ENCODE results near the gene C14orf132. TPM values are rescaled to one million over a fixed set of nuclear protein-coding genes. Genes with fewer than 3 reads are reported as not detected.

Gene C14orf132
- total and polyA plus RNA-seq, 3 donors from 2014 or later, result 1.4 to 8.4 (median 2.5) TPM

DNA sequence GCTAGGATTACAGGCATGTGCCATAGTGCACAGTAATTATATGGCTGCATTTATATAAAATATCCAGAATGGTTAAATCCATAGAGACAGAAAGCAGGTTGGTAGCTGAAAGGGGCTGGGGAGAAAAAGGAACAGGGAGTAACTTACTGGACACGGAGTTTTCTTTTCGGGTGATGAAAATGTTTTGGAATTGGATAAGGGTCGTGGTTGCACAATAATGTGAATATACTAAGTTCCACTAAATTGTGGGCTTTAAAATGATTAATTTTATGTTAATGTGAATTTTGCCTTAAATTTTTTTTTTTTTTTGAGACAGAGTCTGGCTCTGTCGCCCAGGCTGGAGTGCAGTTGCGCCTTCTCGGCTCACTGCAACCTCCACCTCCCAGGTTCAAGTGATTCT is 95.3 kb downstream of the C14orf132 start:
- Histone ChIP-seq H3K4me1 (no peaks in the 10 kb centered on the region), H3K36me3 (ENCODE audit: low read depth, missing control alignments) (no peaks in the 10 kb centered on the region), H3K27me3 (no peaks in the 10 kb centered on the region), H3K4me3 (no peak overlapping the region), H3K9me3 (no peaks in the 10 kb centered on the region), H3K27ac (no peak overlapping the region)
- intact Hi-C loops (cut with DNase I; ENCODE audit: low total_unique reads), result no loop called here
- DNase-seq, result no peak
- TF ChIP-seq, protein P1, sequence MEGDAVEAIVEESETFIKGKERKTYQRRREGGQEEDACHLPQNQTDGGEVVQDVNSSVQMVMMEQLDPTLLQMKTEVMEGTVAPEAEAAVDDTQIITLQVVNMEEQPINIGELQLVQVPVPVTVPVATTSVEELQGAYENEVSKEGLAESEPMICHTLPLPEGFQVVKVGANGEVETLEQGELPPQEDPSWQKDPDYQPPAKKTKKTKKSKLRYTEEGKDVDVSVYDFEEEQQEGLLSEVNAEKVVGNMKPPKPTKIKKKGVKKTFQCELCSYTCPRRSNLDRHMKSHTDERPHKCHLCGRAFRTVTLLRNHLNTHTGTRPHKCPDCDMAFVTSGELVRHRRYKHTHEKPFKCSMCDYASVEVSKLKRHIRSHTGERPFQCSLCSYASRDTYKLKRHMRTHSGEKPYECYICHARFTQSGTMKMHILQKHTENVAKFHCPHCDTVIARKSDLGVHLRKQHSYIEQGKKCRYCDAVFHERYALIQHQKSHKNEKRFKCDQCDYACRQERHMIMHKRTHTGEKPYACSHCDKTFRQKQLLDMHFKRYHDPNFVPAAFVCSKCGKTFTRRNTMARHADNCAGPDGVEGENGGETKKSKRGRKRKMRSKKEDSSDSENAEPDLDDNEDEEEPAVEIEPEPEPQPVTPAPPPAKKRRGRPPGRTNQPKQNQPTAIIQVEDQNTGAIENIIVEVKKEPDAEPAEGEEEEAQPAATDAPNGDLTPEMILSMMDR (IDR thresholded peaks at IDR 0.05), result no peak
- TF ChIP-seq POLR2A (IDR thresholded peaks at IDR 0.05), result no peak
- 79 to 86% methylated on average over 6 of the region's 6 CpGs for WGBS, 2 donors

DNA sequence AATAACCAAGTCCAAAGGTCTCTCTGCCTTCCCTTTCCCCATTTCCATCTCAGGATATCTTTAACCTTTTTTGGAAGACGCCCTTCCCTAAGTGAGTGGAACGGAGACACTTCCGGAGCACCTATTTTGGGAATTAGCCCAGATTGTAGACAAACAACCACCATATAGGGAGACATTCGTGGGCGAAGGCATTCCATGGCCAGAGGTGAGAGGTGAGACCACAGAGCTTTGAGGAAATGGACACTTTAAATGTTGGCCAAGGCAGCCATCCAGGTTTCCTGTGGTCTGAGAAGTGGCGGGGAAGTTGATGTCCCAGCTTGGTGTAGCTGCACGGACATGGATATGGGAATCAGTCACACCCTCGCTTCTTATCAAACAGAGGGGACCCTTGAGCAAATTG is 96.1 kb downstream of the C14orf132 start:
- Histone ChIP-seq H3K36me3 (ENCODE audit: low read depth, missing control alignments) (no peaks in the 10 kb centered on the region), H3K4me1 (no peaks in the 10 kb centered on the region), H3K9me3 (no peaks in the 10 kb centered on the region), H3K4me3 (no peak overlapping the region), H3K27me3 (no peaks in the 10 kb centered on the region), H3K27ac (no peak overlapping the region)
- TF ChIP-seq POLR2A (IDR thresholded peaks at IDR 0.05), result no peak
- TF ChIP-seq, protein P1 (IDR thresholded peaks at IDR 0.05), result no peak
- DNase-seq, result no peak
- WGBS, 2 donors, result 78 to 79% methylated on average over 8 of the region's 8 CpGs
- intact Hi-C loops (cut with DNase I; ENCODE audit: low total_unique reads), result no loop called here

DNA sequence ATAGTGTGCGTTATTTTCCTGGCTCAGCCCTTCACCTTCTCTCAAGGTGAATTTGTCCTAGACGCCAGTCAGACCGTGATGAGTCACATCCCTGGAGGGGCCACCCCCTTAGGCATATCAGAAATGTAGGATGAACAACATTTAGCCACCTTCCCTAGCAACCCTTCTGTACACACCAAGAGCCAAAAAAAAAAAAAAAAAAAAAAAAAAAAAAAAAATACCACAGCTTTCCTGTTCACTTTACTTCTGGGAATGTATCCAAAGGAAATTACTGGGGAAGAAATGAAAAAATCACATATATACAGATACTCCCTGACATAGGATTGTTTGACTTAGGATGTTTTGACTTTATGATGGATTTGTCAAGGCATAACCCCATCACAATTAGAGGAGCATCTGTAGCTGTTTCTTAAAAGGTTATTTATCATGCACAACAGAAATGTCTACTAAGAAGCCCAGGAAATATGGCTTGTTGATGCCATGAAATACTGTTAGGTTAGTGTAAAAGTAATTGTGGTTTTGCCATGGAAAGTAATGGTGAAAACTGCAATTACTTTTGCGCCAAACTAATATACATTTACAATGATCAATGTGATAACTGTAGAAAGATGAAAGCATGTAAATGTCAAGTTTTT is 97.3 kb downstream of the C14orf132 start:
- intact Hi-C loops (cut with DNase I; ENCODE audit: low total_unique reads), result no loop called here
- TF ChIP-seq, protein P1 (IDR thresholded peaks at IDR 0.05), result no peak
- TF ChIP-seq POLR2A (IDR thresholded peaks at IDR 0.05), result no peak
- H3K36me3 ChIP-seq (ENCODE audit: low read depth, missing control alignments), result no peaks in the 10 kb centered on the region
- no peak overlapping the region for H3K4me3 ChIP-seq
- H3K27me3 ChIP-seq, result no peaks in the 10 kb centered on the region
- H3K27ac ChIP-seq, result no peak overlapping the region
- H3K9me3 ChIP-seq, result no peaks in the 10 kb centered on the region
- WGBS, 2 donors, result 30 to 60% methylated on average over 4 of the region's 4 CpGs
- no peak for DNase-seq
- H3K4me1 ChIP-seq, result no peaks in the 10 kb centered on the region

DNA sequence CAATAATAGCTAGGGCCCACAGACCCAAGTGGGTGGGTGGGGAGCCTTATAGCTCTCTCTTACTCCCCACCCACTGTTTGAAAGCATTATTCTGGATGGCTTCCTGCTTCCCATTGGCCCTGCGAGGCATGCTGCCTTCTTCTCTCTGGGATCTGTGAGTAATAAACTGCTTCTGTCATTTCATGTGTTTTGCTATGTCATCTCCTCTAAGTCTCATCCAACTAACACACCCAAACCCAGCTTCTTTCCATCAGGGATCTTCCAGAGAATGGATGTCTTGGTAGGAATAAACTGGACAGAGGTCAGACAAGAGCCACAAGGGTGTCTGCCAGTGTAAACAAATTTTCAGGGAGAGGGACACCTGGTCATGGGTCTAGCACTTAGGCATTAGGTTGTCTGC is 99.1 kb downstream of the C14orf132 start:
- WGBS, 2 donors, result 83 to 94% methylated on average over 1 of the region's 1 CpG
- Histone ChIP-seq H3K27me3 (no peaks in the 10 kb centered on the region), H3K4me1 (no peaks in the 10 kb centered on the region), H3K4me3 (no peak overlapping the region), H3K27ac (no peak overlapping the region), H3K36me3 (ENCODE audit: low read depth, missing control alignments) (no peaks in the 10 kb centered on the region), H3K9me3 (no peaks in the 10 kb centered on the region)
- intact Hi-C loops (cut with DNase I; ENCODE audit: low total_unique reads), result no loop called here
- TF ChIP-seq, protein P1 (IDR thresholded peaks at IDR 0.05), result no peak
- TF ChIP-seq POLR2A (IDR thresholded peaks at IDR 0.05), result no peak
- no peak for DNase-seq

DNA sequence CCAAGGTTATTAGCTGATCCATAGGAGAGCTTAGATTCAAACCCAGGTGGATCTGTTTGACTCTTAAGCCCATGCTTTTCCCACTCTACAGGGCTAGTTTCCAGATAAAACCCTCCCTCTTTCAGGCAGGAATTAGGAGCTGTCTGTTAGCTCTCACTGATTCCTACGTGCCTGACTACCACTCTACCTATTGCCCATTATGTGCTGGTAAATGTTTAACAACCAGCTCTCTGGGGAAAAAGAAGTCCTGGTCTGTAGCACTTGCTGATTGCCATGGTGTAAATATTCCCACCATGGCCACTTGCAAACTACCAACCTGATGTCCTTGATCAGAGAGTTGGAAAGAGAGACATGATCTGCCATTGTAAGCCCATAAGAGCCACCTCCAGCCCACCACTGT is 100.0 kb downstream of the C14orf132 start:
- Histone ChIP-seq H3K9me3 (no peaks in the 10 kb centered on the region), H3K27me3 (no peaks in the 10 kb centered on the region), H3K4me1 (no peaks in the 10 kb centered on the region), H3K27ac (no peak overlapping the region), H3K36me3 (ENCODE audit: low read depth, missing control alignments) (no peaks in the 10 kb centered on the region), H3K4me3 (no peak overlapping the region)
- WGBS, 2 donors, result 85% methylated on average over 1 of the region's 1 CpG
- no peak for DNase-seq
- intact Hi-C loops (cut with DNase I; ENCODE audit: low total_unique reads), result no loop called here
- TF ChIP-seq POLR2A (IDR thresholded peaks at IDR 0.05), result no peak
- TF ChIP-seq, protein P1 (IDR thresholded peaks at IDR 0.05), result no peak

All from testis (tissue), 3 donors.